Erythroblast (primary cell): ENCODE measurements around the gene ADAMTS1.

ENCODE experiments used
- DNase-seq, 2 experiments: peaks; one replicate each; lab custom pipeline; 2025; lab: John Stamatoyannopoulos, UW
- GATA1 ChIP-seq: IDR thresholded peaks from 2 replicates; pipeline ENCODE4 v1.6.1; 2011; ENCODE audit warnings: low read depth, mild to moderate bottlenecking, control low read depth, low read length, moderate library complexity
- POLR2A ChIP-seq: IDR thresholded peaks from 2 replicates; pipeline ENCODE4 v1.6.1; 2011; ENCODE audit warnings: mild to moderate bottlenecking, low read length

Gene ADAMTS1

DNA sequence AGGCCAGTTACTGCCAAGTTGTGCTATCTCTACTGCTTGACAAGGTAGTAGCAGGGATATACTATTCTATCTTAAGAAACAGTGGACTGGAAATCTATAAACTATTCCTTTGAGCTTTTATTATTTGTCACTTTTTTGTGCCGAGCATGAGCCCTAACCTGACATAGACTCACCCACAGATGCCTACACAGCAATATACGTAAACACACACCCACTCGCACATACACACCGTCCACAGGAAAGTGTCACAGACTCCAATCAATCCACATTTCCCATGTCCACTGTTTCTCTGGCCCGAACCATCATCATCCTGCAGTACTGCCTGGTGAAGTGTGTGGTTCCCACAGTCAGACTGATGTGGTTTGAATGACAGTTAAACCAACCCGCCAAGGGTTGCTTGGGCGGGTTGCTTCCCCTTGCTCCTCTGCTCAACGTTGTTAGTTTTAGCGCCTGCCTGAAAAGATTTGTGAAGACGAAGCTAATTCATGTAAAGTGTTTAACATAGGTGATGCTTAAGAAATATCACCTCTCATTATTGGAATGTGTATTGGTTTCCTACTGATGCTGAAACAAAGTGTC is 47.2 kb downstream of the ADAMTS1 start:
- no peak for TF ChIP-seq GATA1
- TF ChIP-seq POLR2A, result no peak
- no peak for DNase-seq

DNA sequence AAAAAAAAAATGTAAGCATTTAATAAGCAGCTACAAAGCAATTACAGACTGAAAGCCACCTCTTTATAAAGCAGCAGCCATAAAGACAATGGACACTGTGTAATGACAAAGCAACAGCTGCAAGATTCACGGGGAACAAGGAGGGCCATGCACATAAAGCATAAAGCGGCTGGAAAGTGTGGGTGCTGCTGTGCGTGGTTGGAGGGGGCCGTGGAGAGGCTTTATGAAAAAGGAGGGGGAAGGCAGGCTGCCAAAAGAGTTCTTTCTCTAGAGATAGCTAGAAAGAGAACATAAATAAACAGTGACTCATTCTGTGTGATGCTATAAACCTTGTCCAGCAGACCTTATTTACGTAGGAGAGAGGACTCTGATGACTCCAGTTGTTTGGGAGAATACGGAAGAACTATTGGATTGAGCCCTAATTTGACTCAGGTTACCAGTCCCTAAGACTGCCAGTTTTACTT is 49.3 kb downstream of the ADAMTS1 start:
- TF ChIP-seq POLR2A, result no peak
- TF ChIP-seq GATA1, result no peak
- no peak for DNase-seq

DNA sequence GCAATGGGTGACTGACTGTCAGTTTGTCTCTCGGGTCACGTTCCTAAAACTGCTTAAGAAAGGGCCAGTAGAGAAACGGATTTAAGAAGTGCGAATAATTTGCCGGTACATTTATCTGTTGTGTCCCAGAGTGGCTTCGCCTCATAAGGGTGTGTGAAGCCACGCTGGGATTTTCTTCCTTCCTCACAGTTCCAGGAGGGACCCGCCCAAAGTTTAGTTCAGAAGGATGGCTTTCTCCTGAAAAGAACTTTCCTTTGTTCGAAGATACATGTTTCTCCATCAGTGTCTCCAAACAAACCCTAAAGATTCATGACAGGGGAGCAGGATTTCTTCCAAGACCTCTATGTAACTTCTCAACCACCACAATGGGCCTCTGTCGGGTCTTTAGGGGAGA is 49.8 kb downstream of the ADAMTS1 start:
- TF ChIP-seq POLR2A, result no peak
- no peak for TF ChIP-seq GATA1
- DNase-seq, result no peak

DNA sequence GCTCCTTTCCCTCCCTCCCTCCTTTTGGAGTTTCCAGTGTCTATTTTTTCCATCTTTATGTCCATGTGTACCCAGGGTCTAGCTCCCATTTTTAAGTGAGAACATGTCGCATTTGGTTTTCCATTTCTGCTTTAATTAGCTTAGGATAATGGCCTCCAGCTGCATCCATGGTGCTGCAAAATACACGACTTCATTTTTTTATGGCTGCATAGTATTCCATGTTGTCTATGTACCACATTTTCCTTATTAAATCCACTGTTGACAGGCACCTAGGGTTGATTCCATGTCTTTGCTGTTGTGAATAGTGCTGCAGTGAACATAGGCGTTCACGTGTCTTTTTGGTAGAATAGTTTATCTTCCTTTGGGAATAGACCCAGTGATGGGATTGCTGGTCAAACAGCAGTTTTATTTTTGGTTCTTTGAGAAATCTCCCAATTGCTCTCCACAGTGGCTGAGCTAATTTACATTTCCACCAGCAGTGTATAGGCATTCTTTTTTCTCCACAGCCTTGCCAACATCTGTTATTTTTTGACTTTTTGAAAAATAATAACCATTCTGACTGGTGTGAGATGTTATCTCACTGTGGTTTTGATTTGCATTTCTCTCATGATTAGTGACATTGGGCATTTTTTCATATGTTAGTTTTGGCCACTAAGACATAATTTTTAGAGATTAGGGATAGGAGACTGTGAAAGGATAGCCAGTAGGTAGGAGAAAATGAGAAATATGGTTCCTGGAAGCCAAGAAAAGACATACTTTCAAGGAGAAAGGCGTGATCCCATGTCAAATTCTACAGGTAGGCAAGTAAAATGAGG is 50.4 kb downstream of the ADAMTS1 start:
- no peak for TF ChIP-seq GATA1
- DNase-seq, result no peak

DNA sequence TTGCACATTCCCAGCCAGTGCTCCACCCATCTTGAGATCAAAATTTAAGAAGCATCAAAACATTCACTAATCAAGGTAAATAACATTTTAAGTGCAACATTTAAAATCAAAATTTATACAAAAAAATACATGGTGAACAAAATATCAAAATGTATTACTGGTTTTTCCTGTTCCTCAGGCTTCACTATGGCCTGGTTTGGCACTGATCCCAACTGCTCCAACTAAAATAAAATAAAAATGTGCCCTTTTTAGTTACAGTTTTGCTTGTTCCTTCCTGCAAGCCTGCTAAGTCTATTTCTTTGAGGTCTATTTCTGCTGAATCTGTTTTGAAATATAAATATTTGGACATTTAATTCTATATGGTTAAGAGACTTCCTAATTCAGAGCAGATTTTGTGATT is 54.9 kb downstream of the ADAMTS1 start:
- TF ChIP-seq GATA1, result no peak
- no peak for TF ChIP-seq POLR2A
- no peak for DNase-seq

DNA sequence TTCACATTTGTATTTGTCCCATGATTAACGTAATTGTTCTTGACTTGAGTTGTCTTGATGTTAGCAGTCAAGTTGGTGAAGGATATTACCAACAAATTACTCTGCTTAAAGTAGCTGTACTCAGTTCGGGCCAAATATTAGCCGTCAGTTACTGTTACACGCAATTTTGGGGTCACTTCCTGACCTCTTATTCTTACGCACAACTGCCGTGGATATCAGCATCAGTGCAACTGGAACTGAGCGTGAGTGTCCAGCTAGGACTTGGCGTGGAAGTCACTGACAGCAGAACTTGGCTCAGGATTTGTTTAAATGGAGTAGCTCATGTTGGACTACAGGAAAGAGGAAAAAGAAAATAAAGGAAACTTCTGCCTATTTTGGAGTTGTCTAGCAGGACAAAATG is 56.4 kb downstream of the ADAMTS1 start:
- no peak for DNase-seq
- TF ChIP-seq POLR2A (no peak), GATA1 (no peak)
